RWPE1 (cell line): ENCODE data around the gene SUMF1.

ENCODE experiments used
- CTCF ChIA-PET: fragments of 350-600 bp; sonication (Branson Sonifier 250); formaldehyde crosslinking; extraction: SDS; loops from one replicate; lab custom pipeline; 2021; lab: Yijun Ruan, JAX
- POLR2A ChIA-PET: fragments of 400-600 bp; formaldehyde crosslinking; extraction: SDS; loops from one replicate; lab custom pipeline; 2020; ENCODE audit warnings: antibody characterized with exemption; ENCODE audit not compliant: low non-redundant PET; lab: Yijun Ruan, JAX
- DNase-seq: peaks from one replicate; pipeline ENCODE4 v3.0.0; 2012; ENCODE audit warnings: low spot score
- H3K27ac ChIP-seq: fragments of 450-650 bp; 2 replicates; pipeline ENCODE4 v1.5.1; 2017
- CTCF ChIP-seq: fragments of 450-650 bp; conservative IDR thresholded peaks from 2 replicates; pipeline ENCODE4 v1.5.1; 2017; ENCODE audit warnings: low read depth, mild to moderate bottlenecking

Gene SUMF1

GRCh38 chr3:4454142-4454541 lies 12.9 kb downstream of the SUMF1 start:
- no peak for TF ChIP-seq CTCF
- ChIA-PET POLR2A (no interaction called here), CTCF (no interaction called here)
- no peak for DNase-seq
- H3K27ac ChIP-seq: no peak overlapping the region

- no peak for TF ChIP-seq CTCF
- ChIA-PET CTCF (no interaction called here), POLR2A (no interaction called here)
- no peak overlapping the region for H3K27ac ChIP-seq
- DNase-seq: no peak
Measured at GRCh38 chr3:4449043-4449805, 17.8 kb downstream of the SUMF1 start.

- no peak for TF ChIP-seq CTCF
- CTCF ChIA-PET: interaction anchor here (0.6 kb wide), 3 partner anchors 10 to 688 kb away, joined by 3 to 4 read pairs (median 3); no protein-coding TSS in a partner anchor
- POLR2A ChIA-PET: no interaction called here
- no peak for DNase-seq
- H3K27ac ChIP-seq: no peak overlapping the region
Measured at GRCh38 chr3:4448187-4448586, 18.9 kb downstream of the SUMF1 start.

- ChIA-PET POLR2A (no interaction called here), CTCF (no interaction called here)
- H3K27ac ChIP-seq: no peak overlapping the region
- no peak for TF ChIP-seq CTCF
- DNase-seq: no peak
Measured at GRCh38 chr3:4447295-4447999, 19.6 kb downstream of the SUMF1 start.

GRCh38 chr3:4440951-4441350 lies 26.1 kb downstream of the SUMF1 start:
- POLR2A ChIA-PET: no interaction called here
- CTCF ChIA-PET: no interaction called here
- no peak overlapping the region for H3K27ac ChIP-seq
- no peak for TF ChIP-seq CTCF
- no peak for DNase-seq

GRCh38 chr3:4438296-4438695 lies 28.8 kb downstream of the SUMF1 start:
- ChIA-PET CTCF (no interaction called here), POLR2A (no interaction called here)
- no peak for TF ChIP-seq CTCF
- DNase-seq: no peak
- no peak overlapping the region for H3K27ac ChIP-seq
